Measurements from ENCODE around the gene LRP1.
A peak's percentile ranks its signal among the peaks of the same experiment; 100 is the strongest.

The LRP1 gene

DNA sequence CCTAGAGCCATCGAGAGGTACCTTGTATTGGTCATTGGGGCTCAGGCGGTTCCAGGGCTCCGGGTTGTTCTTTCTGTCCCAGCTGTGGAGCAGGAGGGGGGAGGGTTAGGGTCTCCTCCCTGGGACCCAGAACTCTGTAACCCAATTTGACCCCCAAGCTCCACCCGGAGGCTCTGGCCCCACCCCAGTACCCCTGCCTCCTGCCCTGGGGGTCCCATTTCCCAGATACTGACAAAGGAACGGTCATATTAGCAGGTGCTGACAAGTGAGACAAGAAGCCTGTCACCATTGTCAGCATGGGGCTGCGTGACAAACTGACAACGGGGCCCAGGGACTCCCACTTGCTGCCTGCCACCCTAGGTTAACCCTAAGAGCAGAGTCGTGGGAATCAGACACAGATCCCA, 107.4 kb downstream of the LRP1 start:
- H3K4me3 ChIP-seq (ENCODE audit: low read depth, low read length): no peak overlapping the region
- TF ChIP-seq, protein P1, sequence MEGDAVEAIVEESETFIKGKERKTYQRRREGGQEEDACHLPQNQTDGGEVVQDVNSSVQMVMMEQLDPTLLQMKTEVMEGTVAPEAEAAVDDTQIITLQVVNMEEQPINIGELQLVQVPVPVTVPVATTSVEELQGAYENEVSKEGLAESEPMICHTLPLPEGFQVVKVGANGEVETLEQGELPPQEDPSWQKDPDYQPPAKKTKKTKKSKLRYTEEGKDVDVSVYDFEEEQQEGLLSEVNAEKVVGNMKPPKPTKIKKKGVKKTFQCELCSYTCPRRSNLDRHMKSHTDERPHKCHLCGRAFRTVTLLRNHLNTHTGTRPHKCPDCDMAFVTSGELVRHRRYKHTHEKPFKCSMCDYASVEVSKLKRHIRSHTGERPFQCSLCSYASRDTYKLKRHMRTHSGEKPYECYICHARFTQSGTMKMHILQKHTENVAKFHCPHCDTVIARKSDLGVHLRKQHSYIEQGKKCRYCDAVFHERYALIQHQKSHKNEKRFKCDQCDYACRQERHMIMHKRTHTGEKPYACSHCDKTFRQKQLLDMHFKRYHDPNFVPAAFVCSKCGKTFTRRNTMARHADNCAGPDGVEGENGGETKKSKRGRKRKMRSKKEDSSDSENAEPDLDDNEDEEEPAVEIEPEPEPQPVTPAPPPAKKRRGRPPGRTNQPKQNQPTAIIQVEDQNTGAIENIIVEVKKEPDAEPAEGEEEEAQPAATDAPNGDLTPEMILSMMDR (IDR thresholded peaks at IDR 0.05; ENCODE audit: borderline replicate concordance, insufficient read depth, low read depth, low read length): no peak

DNA sequence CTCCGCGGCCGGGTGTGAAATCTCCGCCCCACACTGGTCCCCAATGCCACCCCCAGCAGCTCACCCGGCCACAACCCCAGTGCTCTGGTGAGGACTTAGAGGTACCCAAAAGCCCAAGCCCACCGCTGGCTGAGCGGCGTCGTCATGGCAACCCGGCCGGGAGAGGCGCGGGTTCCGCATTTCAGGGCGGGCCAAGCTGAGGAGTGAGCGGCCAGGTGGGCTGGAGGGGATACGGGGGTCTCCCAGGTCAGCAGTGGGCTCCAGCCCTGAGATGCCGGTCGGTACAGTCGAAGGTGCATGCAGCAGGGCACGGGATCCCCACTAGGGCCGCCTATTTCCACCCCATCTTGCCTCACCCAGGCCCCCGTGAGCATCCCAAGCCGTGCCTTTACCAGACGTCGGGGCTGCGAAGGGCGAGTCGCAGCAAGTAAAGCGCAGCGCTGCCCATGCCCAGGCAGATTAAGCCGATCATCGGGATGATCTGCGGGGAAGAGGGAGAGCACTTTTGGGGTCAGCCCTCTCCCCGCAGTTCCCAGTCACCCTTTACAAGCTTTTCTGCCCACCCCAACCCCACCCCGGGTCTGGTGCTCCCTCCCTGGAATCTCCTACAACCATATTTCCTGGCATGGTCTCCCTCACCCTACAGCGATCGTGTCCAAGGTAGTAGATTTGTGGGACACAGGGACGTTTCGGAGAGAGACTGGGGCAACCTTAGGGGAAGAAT, 108.1 kb downstream of the LRP1 start:
- H3K4me3 ChIP-seq (ENCODE audit: low read depth, low read length): no peak overlapping the region

DNA sequence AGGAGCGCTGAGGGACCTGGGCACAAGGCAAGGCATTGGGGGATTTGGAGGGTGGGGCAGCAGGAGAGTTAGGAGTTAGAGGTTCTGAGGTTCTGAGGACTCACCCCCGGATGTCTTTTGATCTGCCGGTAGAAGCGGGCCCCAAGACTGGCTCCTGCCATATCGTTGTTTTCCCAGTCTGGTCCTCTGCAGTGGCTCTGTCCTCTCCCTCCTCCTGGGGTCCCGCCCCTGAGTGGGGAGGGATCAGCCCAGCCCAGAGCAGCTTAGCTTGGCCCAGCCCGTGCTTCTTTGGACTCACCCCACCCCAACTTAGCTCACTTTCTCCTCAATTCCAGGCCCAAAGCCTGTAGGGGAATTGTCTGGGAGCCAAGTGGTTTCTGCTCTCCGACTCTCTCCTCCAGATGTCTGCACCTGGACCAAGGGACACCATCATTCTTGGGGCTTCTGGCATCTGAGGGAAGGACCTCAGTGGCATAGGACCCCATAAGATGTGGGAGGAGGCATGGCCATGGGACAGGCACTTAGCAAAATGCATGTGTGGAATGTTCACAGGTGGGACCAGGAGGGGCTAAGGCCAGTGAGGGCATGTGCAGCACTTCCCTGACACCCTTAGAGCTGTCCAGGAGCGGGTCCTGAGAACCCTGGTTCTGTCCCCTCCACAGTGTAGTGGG, 108.8 kb downstream of the LRP1 start:
- H3K4me3 ChIP-seq (ENCODE audit: low read depth, low read length): no peak overlapping the region
- TF ChIP-seq, protein P1 (IDR thresholded peaks at IDR 0.05; ENCODE audit: borderline replicate concordance, insufficient read depth, low read depth, low read length): no peak

More for the DNA sequence above, 108.1 kb downstream of the LRP1 start:
- TF ChIP-seq, protein P1 (IDR thresholded peaks at IDR 0.05; ENCODE audit: borderline replicate concordance, insufficient read depth, low read depth, low read length): no peak

DNA sequence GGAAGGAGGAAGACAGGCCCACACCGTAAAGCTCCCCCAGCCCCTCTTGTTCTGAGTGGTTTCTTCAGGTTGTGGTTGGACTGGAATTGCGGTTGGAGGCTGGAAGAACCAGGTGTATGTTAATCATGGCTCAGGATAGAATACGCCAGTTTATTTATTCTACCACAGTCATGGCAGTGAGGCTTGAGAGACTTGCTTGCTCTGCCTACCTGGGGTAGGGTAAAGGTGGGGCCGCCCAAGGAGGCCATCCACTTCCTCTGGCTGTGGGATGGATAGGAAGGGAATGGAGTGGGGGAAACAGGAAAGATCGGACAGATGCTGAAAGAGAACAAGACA, 109.3 kb downstream of the LRP1 start:
- TF ChIP-seq, protein P1 (IDR thresholded peaks at IDR 0.05; ENCODE audit: borderline replicate concordance, insufficient read depth, low read depth, low read length): no peak
- H3K4me3 ChIP-seq (ENCODE audit: low read depth, low read length): no peak overlapping the region

DNA sequence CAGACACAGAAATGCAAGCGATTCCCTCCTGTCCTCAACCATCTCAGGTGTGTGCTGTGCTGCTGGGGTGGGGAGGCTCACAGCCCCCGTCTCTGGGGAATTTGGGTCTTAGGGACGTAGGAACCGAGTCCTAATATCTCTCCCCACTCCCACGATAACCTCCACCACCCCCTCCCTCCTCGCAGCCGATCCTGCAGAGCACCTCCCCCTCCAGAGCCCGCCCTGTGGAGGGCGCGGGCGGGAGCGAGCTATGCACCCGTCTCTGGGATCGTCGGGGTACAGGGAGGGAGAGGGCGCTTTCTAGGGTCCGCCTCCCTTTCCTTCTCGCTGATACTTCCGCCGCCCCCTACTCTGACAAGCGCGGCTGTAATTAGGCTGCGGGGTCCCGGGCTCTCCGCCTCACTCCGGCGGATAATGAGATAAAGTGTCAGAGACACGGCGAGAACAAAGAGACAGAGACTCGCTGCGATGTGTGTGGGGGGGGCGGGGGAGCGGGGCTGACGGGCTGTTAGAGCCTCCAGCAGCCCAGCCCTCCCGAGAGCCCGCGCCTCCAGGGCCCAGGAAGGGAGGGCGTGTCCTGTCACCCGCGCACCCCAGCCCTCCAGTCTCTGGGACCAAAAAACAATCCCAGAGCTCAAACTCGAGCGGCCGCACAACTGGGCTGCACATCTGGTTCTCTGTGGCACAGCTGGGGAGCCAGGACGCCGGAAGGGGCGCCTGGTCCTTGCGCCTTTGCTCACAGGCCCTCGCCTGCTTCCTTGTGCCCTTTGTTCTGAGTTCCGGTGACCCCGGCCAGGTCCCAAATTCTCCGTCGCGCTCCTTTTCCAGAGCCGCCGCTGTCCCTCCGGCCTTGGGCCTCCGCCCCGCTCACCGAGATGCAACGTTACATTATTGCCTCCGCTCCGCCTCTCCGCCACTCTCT, 109.9 kb downstream of the LRP1 start:
- peak overlapping the region; percentile 42 for H3K4me3 ChIP-seq (ENCODE audit: low read depth, low read length)
- TF ChIP-seq, protein P1 (IDR thresholded peaks at IDR 0.05; ENCODE audit: borderline replicate concordance, insufficient read depth, low read depth, low read length): no peak

DNA sequence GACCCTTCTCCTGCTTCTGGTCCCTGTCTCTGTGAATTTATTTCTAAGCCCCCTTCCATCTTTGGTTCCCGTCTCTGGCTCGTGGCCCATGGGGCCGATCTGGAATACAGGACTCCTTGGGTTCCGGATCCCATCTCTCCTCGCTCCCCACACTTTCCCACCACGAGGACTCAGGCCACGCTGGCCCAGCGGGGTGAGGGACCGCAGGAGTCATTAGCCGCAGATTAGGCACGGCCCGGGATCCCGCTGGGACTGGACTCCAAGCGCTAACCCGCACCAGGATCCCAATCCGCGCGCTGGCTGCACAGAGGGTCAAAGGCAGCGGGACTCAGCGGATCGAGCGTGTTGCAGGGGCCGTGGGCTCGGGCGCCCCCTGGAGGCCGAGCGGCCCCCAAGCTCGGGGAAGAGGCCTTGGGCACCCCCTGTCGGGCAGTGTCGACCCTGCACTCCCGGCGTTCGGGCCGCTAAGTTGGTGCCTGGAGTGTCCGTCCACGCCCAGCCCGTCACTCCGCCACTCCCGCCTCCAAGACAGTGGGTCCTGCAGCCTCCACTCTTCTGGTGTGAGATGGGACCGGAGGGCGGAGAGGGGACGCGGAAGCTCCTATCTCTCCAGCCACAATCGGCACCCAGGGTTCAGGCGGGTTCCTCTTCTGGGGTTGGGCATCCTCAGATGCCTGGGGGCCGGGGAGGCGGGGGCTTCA, 110.7 kb downstream of the LRP1 start:
- TF ChIP-seq, protein P1 (IDR thresholded peaks at IDR 0.05; ENCODE audit: borderline replicate concordance, insufficient read depth, low read depth, low read length): peak; percentile 100

More for the DNA sequence above, 110.7 kb downstream of the LRP1 start:
- peak overlapping the region; percentile 62 for H3K4me3 ChIP-seq (ENCODE audit: low read depth, low read length)

All from GM12875 (cell line).